T-cell (primary cell): ENCODE data around the gene SMARCAD1. TPM values are rescaled to one million over a fixed set of nuclear protein-coding genes. Genes with fewer than 3 reads are reported as not detected.

Source experiments
- ATAC-seq, 4 experiments: fragments of 200-7000 bp in 3 of 4; fragments of 150-1000 bp in 1 of 4; cut with Tn5 transposase; replicated peaks in 1 of 4; 1 replicate in 3 of 4; 2 replicates in 1 of 4; pipeline ENCODE4 v1.10.0; 2021; ENCODE audit warnings: moderate library complexity in 3 of 4, mild to moderate bottlenecking in 2 of 4, moderate number of reproducible peaks in 1 of 4
- CTCF ChIA-PET, 2 donors: fragments of 300-600 bp; sonication (Branson Sonifier 250); formaldehyde crosslinking; loops; one replicate each; lab custom pipeline; 2022; ENCODE audit warnings: antibody characterized with exemption in 2 of 2; lab: Charles Lee
- POLR2A ChIA-PET, 2 donors: fragments of 300-600 bp; sonication (Branson Sonifier 250); formaldehyde crosslinking; loops; one replicate each; lab custom pipeline; 2022; ENCODE audit warnings: antibody characterized with exemption in 2 of 2; lab: Charles Lee
- DNase-seq, 35 experiments: peaks; one replicate each; pipeline versions ENCODE4 v3.0.0 to v3.0.0-alpha.2; 2013 to 2023
- H3K27ac ChIP-seq: one replicate; pipeline ENCODE4 v1.5.1; 2013; ENCODE audit warnings: low read length
- H3K27me3 ChIP-seq, 2 experiments: replicated peaks in 1 of 2; 1 replicate in 1 of 2; 2 replicates in 1 of 2; pipeline versions ENCODE4 v1.6.1 to v1.7.0; 2013; ENCODE audit warnings: low read length in 1 of 2, mixed read lengths in 1 of 2; ENCODE audit not compliant: control insufficient read depth in 2 of 2, insufficient read depth in 2 of 2; ENCODE audit errors: extremely low read depth in 1 of 2
- H3K36me3 ChIP-seq, 2 donors: 1 replicate in 1 of 2; 2 replicates in 1 of 2; pipeline versions ENCODE4 v1.6.1 to v1.7.0; 2013; ENCODE audit warnings: low read length in 1 of 2; ENCODE audit not compliant: control insufficient read depth in 2 of 2, insufficient read depth in 1 of 2; ENCODE audit errors: extremely low read depth in 1 of 2
- H3K4me1 ChIP-seq, 2 experiments: 1 replicate in 1 of 2; 2 replicates in 1 of 2; pipeline versions ENCODE4 v1.6.1 to v1.7.0; 2013; ENCODE audit warnings: low read length in 2 of 2, mixed read lengths in 1 of 2; ENCODE audit not compliant: insufficient read depth in 2 of 2, control insufficient read depth in 1 of 2; ENCODE audit errors: extremely low read depth in 1 of 2
- H3K4me3 ChIP-seq, 2 donors: 1 replicate in 1 of 2; 2 replicates in 1 of 2; pipeline versions ENCODE4 v1.5.1 to v1.7.0; 2013; ENCODE audit warnings: mild to moderate bottlenecking in 2 of 2, low read length in 1 of 2, moderate library complexity in 1 of 2; ENCODE audit not compliant: control insufficient read depth in 1 of 2; ENCODE audit errors: extremely low read depth in 1 of 2
- H3K9me3 ChIP-seq: 2 replicates; pipeline ENCODE4 v1.7.0; 2013
- H3K27ac Mint-ChIP-seq, 2 donors: one replicate each; pipeline ENCODE4 v1.8.0; 2020 to 2021; ENCODE audit warnings: mild to moderate bottlenecking in 2 of 2, mixed read lengths in 2 of 2
- H3K27me3 Mint-ChIP-seq, 2 donors: one replicate each; pipeline ENCODE4 v1.8.0; 2021 to 2022; ENCODE audit warnings: mixed read lengths in 2 of 2
- H3K36me3 Mint-ChIP-seq: one replicate; pipeline ENCODE4 v1.8.0; 2021; ENCODE audit warnings: mixed read lengths
- H3K4me1 Mint-ChIP-seq, 3 donors: one replicate each; pipeline ENCODE4 v1.8.0; 2020 to 2022; ENCODE audit warnings: mixed read lengths in 3 of 3, mild to moderate bottlenecking in 1 of 3
- H3K4me3 Mint-ChIP-seq, 3 donors: one replicate each; pipeline ENCODE4 v1.8.0; 2020 to 2022; ENCODE audit warnings: mild to moderate bottlenecking in 3 of 3, mixed read lengths in 3 of 3, moderate library complexity in 3 of 3
- H3K9me3 Mint-ChIP-seq, 3 donors: one replicate each; pipeline ENCODE4 v1.8.0; 2020 to 2022; ENCODE audit warnings: mixed read lengths in 3 of 3
- WGBS: methylation state at CpG from one replicate; pipeline ENCODE4 v1.1.5; 2013; ENCODE audit warnings: missing lambda C conversion rate; ENCODE audit not compliant: insufficient coverage; 5-methylcytosine and 5-hydroxymethylcytosine counted together
- total RNA-seq, 35 experiments: library from RNA in 6 of 35; stranded (reverse) in 6 of 35; fragments of 120-200 nt in 1 of 35; gene quantifications; one replicate each; pipeline versions ENCODE4 v1.2.1 to v1.2.4 and lab custom pipeline; 2013 to 2026

Gene SMARCAD1, protein sequence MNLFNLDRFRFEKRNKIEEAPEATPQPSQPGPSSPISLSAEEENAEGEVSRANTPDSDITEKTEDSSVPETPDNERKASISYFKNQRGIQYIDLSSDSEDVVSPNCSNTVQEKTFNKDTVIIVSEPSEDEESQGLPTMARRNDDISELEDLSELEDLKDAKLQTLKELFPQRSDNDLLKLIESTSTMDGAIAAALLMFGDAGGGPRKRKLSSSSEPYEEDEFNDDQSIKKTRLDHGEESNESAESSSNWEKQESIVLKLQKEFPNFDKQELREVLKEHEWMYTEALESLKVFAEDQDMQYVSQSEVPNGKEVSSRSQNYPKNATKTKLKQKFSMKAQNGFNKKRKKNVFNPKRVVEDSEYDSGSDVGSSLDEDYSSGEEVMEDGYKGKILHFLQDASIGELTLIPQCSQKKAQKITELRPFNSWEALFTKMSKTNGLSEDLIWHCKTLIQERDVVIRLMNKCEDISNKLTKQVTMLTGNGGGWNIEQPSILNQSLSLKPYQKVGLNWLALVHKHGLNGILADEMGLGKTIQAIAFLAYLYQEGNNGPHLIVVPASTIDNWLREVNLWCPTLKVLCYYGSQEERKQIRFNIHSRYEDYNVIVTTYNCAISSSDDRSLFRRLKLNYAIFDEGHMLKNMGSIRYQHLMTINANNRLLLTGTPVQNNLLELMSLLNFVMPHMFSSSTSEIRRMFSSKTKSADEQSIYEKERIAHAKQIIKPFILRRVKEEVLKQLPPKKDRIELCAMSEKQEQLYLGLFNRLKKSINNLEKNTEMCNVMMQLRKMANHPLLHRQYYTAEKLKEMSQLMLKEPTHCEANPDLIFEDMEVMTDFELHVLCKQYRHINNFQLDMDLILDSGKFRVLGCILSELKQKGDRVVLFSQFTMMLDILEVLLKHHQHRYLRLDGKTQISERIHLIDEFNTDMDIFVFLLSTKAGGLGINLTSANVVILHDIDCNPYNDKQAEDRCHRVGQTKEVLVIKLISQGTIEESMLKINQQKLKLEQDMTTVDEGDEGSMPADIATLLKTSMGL
- total RNA-seq = 10 to 100 TPM; 17.1 to 22.9 (median 20.0) TPM
- total RNA-seq (2013) = 36.1 TPM
- 38.2 to 153 (median 81.2) reads per million in 29 experiments for total RNA-seq (lab: John Stamatoyannopoulos, UW)

DNA sequence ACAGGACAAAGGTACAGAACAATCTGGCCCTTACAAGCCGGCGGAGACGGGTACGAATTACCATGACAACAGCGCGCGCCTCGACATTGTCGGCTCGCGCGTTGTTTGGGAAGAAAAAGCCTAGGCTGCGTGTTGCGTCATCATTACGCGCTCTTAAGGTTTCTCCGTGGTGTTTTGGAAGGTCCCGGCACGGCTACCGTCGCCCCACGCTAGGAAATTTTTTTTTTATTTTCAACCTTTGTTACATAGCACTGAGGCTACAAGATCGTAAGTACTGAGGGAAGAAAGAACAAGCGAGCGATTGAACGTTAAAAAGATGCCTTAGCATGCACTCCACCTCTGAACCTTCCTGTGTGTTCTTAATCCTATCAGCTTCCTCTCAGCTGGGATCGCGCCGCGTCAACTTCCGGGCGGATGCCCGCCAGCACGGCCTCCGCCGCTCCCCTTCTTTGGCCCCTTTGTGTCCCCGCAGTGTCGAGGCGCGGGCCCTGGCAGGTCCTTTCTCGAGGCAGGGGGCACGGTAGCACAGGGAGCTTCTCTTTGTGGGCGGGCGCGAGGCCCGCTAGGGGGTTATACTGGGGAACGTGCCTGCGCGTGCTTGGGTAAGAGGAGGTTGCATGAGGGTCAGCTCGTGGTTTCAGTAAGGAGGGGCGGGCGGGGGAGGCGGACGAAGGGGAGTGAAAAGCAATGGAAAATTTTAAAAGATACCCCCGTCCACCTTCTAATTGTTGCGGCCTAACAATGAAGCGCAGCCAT, at the start of gene SMARCAD1:
Gene SMARCAD1 (plus strand): TSS at position 397 of the 756 bp plus-strand sequence. CDS start 530 bp downstream, outside the sequence.
- Histone ChIP-seq H3K36me3 (peaks cover 0 to 20% of the 10 kb centered on the region in 2 donors), H3K4me1 (peaks cover 11 to 18% of the 10 kb centered on the region in 2 experiments), H3K9me3 (no peaks in the 10 kb centered on the region), H3K4me3 (peak within 1 kb of the TSS; percentile 78 to 99), H3K27ac (peak within 1 kb of the TSS; percentile 79), H3K27me3 (peaks cover 0 to 4% of the 10 kb centered on the region in 2 experiments)
- peak within 1 kb of the TSS; percentile 99 for H3K27ac Mint-ChIP-seq
- under 1% methylated on average over 39 of the region's 57 CpGs for WGBS
- peak within 1 kb of the TSS; percentile 94 to 98 (median 96) for H3K4me3 Mint-ChIP-seq
- peaks cover 34 to 46% (median 39%) of the 10 kb centered on the region in 3 donors for H3K4me1 Mint-ChIP-seq
- DNase-seq (peak; percentile 62 to 96 (median 86)), ATAC-seq (peak; percentile 90 to 96 (median 92))
- peaks cover 20% of the 10 kb centered on the region for H3K36me3 Mint-ChIP-seq
- CTCF ChIA-PET = no interaction called here
- POLR2A ChIA-PET = interaction anchor here in 1 of 2 donors (0.6 kb wide), 1 partner anchor 55 kb away, joined by 8 read pairs; no protein-coding TSS in a partner anchor
- H3K9me3 Mint-ChIP-seq = no peaks in the 10 kb centered on the region
- H3K27me3 Mint-ChIP-seq = peaks cover 0 to 7% of the 10 kb centered on the region in 2 donors

DNA sequence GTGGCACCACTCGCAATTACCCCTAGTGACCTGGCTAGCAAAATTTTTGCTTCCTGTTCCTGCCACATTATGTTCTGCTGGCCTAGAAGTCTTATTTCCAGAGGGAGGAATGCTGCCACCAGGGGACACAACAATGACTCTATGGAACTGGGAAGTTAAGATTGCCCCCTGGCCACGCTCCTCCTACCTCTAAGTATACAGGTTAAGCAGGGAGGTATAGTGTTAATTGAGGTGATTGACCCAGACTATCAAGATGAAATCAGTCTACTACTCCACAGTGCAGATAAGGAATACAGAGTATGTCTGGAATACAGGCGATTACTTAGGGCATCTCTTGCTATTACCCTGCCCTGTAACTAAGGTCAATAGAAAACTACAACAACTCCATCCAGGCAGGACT, 48.8 kb upstream of the SMARCAD1 start:
- Mint-ChIP-seq H3K27ac (no peak overlapping the region), H3K36me3 (no peaks in the 10 kb centered on the region), H3K4me1 (no peaks in the 10 kb centered on the region), H3K4me3 (no peak overlapping the region), H3K9me3 (no peaks in the 10 kb centered on the region), H3K27me3 (no peaks in the 10 kb centered on the region)
- Histone ChIP-seq H3K4me1 (no peaks in the 10 kb centered on the region), H3K36me3 (no peaks in the 10 kb centered on the region), H3K27ac (no peak overlapping the region), H3K9me3 (no peaks in the 10 kb centered on the region), H3K27me3 (no peaks in the 10 kb centered on the region), H3K4me3 (no peak overlapping the region)
- no peak for ATAC-seq
- no CpG with 5 or more reads among the region's 3 CpGs for WGBS
- DNase-seq = no peak
- ChIA-PET CTCF (no interaction called here), POLR2A (no interaction called here)

DNA sequence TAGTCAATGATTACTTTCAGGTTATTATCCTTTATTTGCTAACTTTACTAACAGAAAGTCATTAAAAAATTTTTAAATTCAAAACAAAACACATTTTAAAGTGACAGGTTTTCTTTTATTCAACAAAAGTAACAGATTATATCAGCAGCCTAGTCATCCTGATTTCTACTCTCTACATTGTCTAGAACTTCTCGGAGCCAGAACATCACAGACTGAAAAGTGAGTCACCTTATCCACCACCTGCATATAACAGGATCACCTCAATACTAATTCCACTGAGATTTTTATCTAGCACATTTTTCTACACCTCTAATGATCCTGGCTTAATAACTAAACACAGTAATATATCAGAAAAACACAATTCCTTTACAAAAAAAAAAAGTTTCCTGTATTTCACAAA, 47.9 kb upstream of the SMARCAD1 start:
- Mint-ChIP-seq H3K27me3 (no peaks in the 10 kb centered on the region), H3K9me3 (no peaks in the 10 kb centered on the region), H3K27ac (no peak overlapping the region), H3K4me3 (no peak overlapping the region), H3K4me1 (no peaks in the 10 kb centered on the region), H3K36me3 (no peaks in the 10 kb centered on the region)
- Histone ChIP-seq H3K4me3 (no peak overlapping the region), H3K36me3 (no peaks in the 10 kb centered on the region), H3K9me3 (no peaks in the 10 kb centered on the region), H3K27ac (no peak overlapping the region), H3K4me1 (no peaks in the 10 kb centered on the region), H3K27me3 (no peaks in the 10 kb centered on the region)
- 50% methylated on average over 1 of the region's 1 CpG for WGBS
- POLR2A ChIA-PET = no interaction called here
- ATAC-seq (no peak), DNase-seq (no peak)
- CTCF ChIA-PET = no interaction called here

DNA sequence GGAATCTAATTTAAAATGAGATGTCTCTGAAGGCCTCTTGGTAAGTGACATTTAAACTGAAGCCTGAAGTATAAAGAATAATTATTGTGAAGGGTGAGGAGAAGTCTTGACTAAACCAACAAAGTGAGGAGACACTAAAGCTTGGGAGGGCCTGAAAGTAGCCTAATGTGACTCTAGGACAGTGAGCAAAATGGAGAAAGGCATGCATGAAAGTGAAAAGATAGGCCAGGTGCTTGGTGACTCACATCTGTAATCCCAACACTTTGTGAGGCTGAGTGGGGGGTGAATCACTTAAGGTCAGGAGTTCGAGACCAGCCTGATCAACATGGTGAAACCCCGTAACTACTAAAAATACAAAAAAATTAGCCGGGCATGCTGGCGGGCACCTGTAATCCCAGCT, 46.9 kb upstream of the SMARCAD1 start:
- Histone ChIP-seq H3K4me3 (no peak overlapping the region), H3K4me1 (no peaks in the 10 kb centered on the region), H3K36me3 (no peaks in the 10 kb centered on the region), H3K27ac (no peak overlapping the region), H3K27me3 (no peaks in the 10 kb centered on the region), H3K9me3 (no peaks in the 10 kb centered on the region)
- DNase-seq (no peak), ATAC-seq (no peak)
- Mint-ChIP-seq H3K4me3 (no peak overlapping the region), H3K27me3 (no peaks in the 10 kb centered on the region), H3K4me1 (no peaks in the 10 kb centered on the region), H3K27ac (no peak overlapping the region), H3K9me3 (no peaks in the 10 kb centered on the region), H3K36me3 (no peaks in the 10 kb centered on the region)
- 100% methylated on average over 1 of the region's 4 CpGs for WGBS
- ChIA-PET POLR2A (no interaction called here), CTCF (no interaction called here)

DNA sequence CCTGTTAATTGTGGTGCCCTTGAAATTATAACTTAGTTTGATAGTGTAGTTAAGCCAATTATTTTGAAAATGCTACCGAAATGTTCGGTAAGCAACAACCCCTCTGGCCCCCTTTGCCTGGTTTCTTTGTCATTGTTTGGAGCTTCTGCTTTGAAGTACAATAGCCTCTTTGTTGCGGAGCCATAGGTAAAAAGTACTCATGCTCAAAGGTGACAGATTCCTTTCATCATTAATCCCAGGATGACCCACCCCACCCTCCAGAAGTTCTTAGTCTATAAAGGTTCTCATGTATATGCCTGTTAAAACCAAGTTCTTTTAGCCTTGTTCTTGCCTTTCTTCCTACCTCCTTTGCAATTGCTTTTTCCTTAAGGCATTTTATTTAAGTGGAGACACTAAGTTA, 42.4 kb upstream of the SMARCAD1 start:
- Histone ChIP-seq H3K4me1 (no peaks in the 10 kb centered on the region), H3K27me3 (peaks cover 0 to 3% of the 10 kb centered on the region in 2 experiments), H3K9me3 (no peaks in the 10 kb centered on the region), H3K4me3 (no peak overlapping the region), H3K27ac (no peak overlapping the region), H3K36me3 (no peaks in the 10 kb centered on the region)
- DNase-seq (no peak), ATAC-seq (no peak)
- Mint-ChIP-seq H3K36me3 (no peaks in the 10 kb centered on the region), H3K27me3 (no peaks in the 10 kb centered on the region), H3K4me1 (no peaks in the 10 kb centered on the region), H3K9me3 (no peaks in the 10 kb centered on the region), H3K27ac (no peak overlapping the region), H3K4me3 (no peak overlapping the region)
- POLR2A ChIA-PET = no interaction called here
- no CpG with 5 or more reads among the region's 3 CpGs for WGBS
- CTCF ChIA-PET = no interaction called here
